Activated naive CD4-positive, alpha-beta T cell treated with anti-CD3 and anti-CD28 coated beads, Interleukin-2, amount 50 U/mL, for 24 hours (primary cell): ENCODE results near the gene KIAA1755.
"Not testable (repeated sequence)": the region's sequence is repeated elsewhere in the genome, so short reads cannot be mapped to it uniquely, and the experiment has no call there.

ENCODE experiments used
- H3K27ac Mint-ChIP-seq: one replicate; pipeline ENCODE4 v1.8.0; 2021; ENCODE audit warnings: mild to moderate bottlenecking, mixed read lengths
- H3K27me3 Mint-ChIP-seq: one replicate; pipeline ENCODE4 v1.8.0; 2021; ENCODE audit warnings: mixed read lengths
- H3K36me3 Mint-ChIP-seq: one replicate; pipeline ENCODE4 v1.8.0; 2021; ENCODE audit warnings: mixed read lengths
- H3K4me1 Mint-ChIP-seq: one replicate; pipeline ENCODE4 v1.8.0; 2021; ENCODE audit warnings: mixed read lengths
- H3K4me3 Mint-ChIP-seq: one replicate; pipeline ENCODE4 v1.8.0; 2021; ENCODE audit warnings: mild to moderate bottlenecking, mixed read lengths
- H3K9me3 Mint-ChIP-seq: one replicate; pipeline ENCODE4 v1.8.0; 2021; ENCODE audit warnings: mixed read lengths

The KIAA1755 gene

DNA sequence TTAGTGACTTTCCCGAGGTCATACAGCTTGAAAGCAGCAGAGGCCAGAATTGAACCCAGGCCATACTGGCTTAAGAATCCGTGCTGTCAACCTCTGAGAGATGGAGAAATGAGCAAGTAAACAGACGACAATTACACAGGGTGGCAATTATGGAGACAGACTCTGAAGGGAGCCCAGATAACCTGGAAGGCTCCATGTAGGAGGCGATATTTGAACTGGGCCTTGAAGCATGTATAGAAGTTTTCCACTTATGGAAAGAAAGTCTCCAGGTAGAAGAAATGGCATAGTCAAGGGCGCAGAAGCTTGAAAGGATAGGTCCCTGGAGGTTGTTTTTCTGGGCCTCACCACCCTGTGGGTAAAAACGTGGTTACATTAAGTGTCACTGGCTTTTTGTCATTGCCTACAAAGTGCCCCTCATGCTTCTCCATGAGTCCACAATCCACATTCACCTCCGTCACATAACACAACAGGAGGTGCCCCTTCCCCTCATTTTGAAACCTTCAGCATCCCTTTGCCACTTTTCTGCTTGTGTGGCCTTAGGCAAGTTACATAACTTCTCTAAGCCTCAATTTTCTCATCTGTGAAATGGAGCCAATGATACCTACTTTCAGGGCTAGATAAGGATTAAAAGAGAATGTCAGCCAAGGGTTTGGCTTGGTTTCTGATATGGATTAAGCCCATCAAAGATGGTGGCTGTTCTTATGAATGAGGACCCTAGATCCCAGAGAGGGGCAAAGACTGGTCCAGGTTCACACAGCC lies 37.6 kb upstream of the KIAA1755 start:
- Mint-ChIP-seq H3K4me3 (no peak overlapping the region), H3K4me1 (peaks cover 1% of the 10 kb centered on the region), H3K36me3 (no peaks in the 10 kb centered on the region)

DNA sequence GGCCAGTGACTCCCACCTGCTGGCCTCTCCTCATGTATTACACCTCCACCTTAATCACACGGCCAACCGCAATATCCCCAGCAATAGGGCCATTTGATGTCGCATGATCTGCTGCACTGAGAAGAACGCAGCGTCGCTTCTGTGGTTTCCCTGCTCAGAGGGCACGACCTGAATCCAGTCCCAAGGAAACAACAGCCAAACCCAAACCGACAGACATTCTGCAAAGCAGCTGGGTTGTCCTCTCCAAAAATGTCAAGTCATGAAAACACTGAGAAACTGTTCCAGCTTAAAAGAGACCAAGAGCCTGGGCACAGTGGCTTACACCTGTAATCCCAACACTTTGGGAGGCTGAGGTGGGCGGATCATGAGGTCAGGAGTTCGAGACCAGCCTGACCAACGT lies 35.9 kb upstream of the KIAA1755 start:
- Mint-ChIP-seq H3K36me3 (no peaks in the 10 kb centered on the region), H3K4me1 (no peaks in the 10 kb centered on the region), H3K9me3 (no peaks in the 10 kb centered on the region), H3K27me3 (peaks cover 12% of the 10 kb centered on the region), H3K27ac (no peak overlapping the region), H3K4me3 (no peak overlapping the region)

More for the DNA sequence above, 37.6 kb upstream of the KIAA1755 start:
- Mint-ChIP-seq H3K27me3 (peaks cover 15% of the 10 kb centered on the region), H3K9me3 (no peaks in the 10 kb centered on the region), H3K27ac (no peak overlapping the region)

DNA sequence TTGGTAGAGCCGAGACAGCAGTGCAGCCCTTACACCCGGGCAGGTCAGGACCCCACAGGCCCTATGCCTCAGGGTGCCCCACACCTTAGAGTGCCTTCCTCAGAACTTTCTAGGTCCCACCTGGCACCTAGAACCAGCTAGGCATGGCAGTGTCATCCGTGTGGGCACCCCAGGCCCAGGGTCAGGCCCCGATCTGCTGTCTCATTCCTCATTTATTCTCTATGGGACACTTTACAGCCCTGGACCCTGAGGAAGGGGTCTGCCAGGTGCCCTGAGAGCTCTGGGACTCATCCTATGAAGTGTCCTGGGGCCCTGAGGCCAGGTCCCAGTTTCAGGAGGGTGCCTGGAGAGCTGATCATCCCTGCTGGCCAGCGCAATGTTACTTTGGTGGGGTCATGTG lies 35.3 kb upstream of the KIAA1755 start:
- no peak overlapping the region for H3K4me3 Mint-ChIP-seq
- H3K4me1 Mint-ChIP-seq, result no peaks in the 10 kb centered on the region
- no peaks in the 10 kb centered on the region for H3K36me3 Mint-ChIP-seq
- H3K27ac Mint-ChIP-seq, result no peak overlapping the region
- no peaks in the 10 kb centered on the region for H3K9me3 Mint-ChIP-seq
- peaks cover 9% of the 10 kb centered on the region for H3K27me3 Mint-ChIP-seq

GRCh38 chr20:38294076-38294591 lies 33.6 kb upstream of the KIAA1755 start:
- H3K27ac Mint-ChIP-seq, result no peak overlapping the region
- no peaks in the 10 kb centered on the region for H3K36me3 Mint-ChIP-seq
- no peaks in the 10 kb centered on the region for H3K4me1 Mint-ChIP-seq
- H3K9me3 Mint-ChIP-seq, result no peaks in the 10 kb centered on the region
- no peak overlapping the region for H3K4me3 Mint-ChIP-seq
- H3K27me3 Mint-ChIP-seq, result peaks cover 16% of the 10 kb centered on the region

DNA sequence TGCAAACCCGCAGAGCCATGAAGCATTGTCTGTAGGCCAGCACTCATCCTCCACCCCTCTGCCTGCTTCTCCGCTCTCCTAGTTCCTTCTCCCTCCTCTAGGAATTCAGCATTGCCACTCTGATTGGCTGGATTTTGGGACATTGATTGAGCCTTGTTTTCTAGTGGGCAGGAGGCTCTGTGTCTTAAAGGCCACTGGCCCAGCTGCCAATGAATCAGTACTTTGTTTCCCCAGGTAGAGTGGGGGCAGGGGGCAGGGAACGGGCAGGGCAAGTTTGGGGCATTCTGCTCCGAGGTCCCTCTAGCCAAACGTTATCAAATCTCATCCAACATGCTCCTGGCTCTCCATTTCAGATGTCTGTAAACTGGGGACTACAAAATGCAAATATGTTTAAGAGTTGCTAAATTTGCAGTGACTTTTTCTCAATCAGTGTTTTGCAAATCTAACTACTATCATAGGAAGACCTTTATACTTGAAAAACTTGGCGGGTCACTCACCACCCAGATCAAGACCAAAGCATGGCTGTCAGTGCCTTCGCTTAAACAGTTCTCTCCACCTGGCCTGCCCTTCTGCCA lies 33.0 kb upstream of the KIAA1755 start:
- no peaks in the 10 kb centered on the region for H3K4me1 Mint-ChIP-seq

GRCh38 chr20:38291966-38292365 lies 31.4 kb upstream of the KIAA1755 start:
- Mint-ChIP-seq H3K9me3 (no peaks in the 10 kb centered on the region), H3K27me3 (peaks cover 23% of the 10 kb centered on the region), H3K4me3 (no peak overlapping the region), H3K4me1 (no peaks in the 10 kb centered on the region), H3K36me3 (no peaks in the 10 kb centered on the region), H3K27ac (no peak overlapping the region)

More for the DNA sequence above, 33.0 kb upstream of the KIAA1755 start:
- no peak overlapping the region for H3K27ac Mint-ChIP-seq
- peaks cover 16% of the 10 kb centered on the region for H3K27me3 Mint-ChIP-seq
- H3K9me3 Mint-ChIP-seq, result no peaks in the 10 kb centered on the region
- H3K36me3 Mint-ChIP-seq, result no peaks in the 10 kb centered on the region
- H3K4me3 Mint-ChIP-seq, result no peak overlapping the region

DNA sequence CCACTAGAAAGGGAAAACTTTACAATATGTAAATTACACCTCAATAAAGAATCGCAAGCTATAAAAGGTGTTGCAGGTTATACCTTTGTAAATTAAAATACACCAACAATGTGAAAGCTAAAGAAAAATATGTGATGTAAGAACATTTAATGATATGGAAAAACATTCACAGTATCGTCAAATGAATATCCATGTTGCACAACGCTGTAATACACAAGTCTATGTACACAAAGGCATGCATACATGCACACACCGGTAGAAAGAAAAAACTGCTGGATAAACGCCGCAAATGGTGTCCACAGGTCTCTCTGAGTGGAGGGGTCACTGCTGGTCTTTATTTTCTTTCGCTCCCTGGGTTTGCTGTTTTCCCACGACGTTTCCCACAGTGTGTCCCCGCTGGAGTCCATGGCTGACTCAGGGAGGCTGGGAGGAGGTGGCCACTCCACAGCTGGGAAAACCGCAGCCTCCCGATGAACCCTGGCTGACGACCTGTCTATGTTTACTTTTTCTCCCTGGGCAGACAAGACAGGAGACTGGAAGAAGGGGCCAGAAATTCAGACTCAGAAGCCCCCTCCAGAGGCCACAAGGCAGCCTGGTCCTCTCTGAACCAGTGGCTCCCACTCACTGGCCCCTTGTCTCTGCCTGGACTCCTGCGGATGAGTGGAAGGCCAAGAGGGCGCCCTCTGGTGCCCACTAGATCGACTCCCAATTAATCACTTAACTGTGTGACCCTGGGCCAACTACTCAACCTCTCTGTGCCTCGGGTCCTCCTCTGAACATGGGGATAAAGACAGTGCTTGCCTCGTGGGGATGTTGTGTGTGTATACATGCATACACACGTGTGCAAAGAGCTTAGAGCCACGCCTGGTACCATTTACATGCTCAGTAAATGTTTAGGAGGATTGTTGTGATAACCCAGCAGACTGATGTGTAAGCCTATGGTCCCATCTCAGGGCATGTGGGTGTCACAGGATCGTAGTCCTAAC lies 30.6 kb upstream of the KIAA1755 start:
- Mint-ChIP-seq H3K9me3 (no peaks in the 10 kb centered on the region), H3K4me1 (no peaks in the 10 kb centered on the region), H3K27ac (no peak overlapping the region), H3K36me3 (no peaks in the 10 kb centered on the region), H3K4me3 (no peak overlapping the region), H3K27me3 (peaks cover 25% of the 10 kb centered on the region)

DNA sequence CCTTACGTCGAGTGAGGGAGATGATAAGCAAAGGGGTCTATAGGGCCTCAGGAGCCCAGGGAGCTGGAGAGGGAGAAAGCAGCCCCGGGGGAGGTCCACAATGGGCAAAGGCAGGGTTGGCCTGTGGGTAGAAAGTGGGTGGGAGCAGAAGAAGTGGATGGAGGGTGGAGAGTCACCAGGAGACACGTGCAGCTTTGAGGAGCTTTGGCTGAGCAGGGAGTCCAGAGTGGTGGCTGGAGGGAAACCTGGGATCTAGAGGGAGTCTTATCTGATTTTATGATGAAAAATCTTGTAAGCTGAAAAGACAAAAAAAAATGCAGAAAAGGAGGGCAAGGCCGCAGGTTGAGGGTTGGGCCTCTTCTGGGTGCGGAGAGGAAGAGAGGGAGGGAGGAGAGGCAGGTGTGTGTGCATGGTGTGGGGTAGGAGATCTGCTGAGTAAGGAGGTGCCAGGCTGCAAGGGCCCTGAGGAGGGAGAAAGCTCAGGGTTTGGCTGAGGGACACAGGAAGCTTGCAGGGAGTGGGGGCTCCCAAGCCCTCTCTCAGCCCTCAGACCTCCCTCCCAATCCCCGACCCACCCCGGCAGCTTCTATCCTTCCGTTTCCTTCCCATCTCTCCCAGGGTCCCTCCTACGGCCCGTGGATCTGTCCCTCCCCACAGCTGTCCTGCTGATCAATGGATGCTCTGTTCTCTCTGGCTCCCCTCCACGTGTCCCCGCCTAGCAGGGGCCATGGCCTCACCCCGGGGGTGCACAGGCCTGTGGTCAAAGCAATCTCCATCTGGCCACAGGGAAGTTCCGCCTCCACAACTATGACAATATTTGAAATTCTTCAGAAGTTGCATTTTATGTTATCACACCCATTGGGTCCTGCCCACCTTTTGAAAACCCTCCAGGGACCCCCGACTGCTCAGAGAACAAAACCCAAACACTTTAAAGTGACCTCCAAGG lies 26.3 kb upstream of the KIAA1755 start:
- H3K27me3 Mint-ChIP-seq, result peaks cover 21% of the 10 kb centered on the region
- no peak overlapping the region for H3K27ac Mint-ChIP-seq
- H3K4me3 Mint-ChIP-seq, result no peak overlapping the region
- no peaks in the 10 kb centered on the region for H3K4me1 Mint-ChIP-seq
- no peaks in the 10 kb centered on the region for H3K9me3 Mint-ChIP-seq
- H3K36me3 Mint-ChIP-seq, result no peaks in the 10 kb centered on the region

- Mint-ChIP-seq H3K27me3 (peaks cover 10% of the 10 kb centered on the region), H3K27ac (no peak overlapping the region), H3K36me3 (no peaks in the 10 kb centered on the region), H3K9me3 (no peaks in the 10 kb centered on the region), H3K4me3 (no peak overlapping the region), H3K4me1 (no peaks in the 10 kb centered on the region)
Measured at GRCh38 chr20:38284893-38285444, 24.4 kb upstream of the KIAA1755 start.

DNA sequence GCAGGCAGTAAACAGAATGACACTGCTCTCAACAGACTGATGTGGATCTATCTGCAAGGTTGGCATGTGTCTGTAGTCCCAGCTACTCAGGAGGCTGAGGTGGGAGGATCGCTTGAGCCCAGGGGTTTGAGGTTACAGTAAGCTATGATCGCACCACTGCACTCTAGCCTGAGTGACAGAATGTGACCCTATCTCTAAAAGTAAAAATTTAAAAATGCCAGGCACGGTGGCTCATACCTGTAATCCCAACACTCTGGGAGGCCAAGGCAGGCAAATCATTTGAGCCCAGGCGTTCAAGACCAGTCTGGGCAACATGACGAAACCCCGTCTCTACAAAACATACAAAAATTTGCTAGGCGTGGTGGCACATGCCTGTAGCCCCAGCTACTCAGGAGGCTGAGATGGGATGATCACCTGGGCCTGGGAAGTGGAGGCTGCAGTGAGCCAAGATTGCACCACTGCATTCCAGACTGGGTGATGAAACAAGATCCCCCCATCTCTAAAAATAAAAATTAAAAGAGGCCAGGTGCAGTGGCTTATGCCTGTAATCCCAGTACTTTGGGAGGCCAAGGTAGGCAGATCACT lies 23.6 kb upstream of the KIAA1755 start:
- not testable (repeated sequence) for H3K4me1 Mint-ChIP-seq, H3K4me3 Mint-ChIP-seq, H3K9me3 Mint-ChIP-seq

DNA sequence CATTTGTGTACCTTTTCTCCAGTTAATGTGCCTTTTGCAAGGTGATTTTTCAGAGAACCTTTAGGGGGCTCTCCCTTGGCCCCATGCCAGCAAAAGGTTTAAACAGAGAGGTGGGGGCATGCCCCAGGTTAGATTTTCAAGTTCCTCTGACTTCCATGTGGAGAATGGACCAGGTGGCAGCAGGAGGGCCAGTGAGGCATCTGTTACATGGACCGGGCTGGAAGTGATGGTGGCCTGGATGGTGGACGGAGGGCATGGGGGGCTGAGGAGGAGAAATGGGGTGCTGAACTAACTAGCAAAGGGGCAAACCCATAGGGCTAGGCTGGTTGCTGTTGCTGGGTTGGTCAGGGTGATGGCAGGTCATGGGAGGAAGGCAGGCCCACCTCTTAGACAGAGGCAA lies 22.7 kb upstream of the KIAA1755 start:
- no peaks in the 10 kb centered on the region for H3K9me3 Mint-ChIP-seq
- H3K36me3 Mint-ChIP-seq, result no peaks in the 10 kb centered on the region
- H3K27me3 Mint-ChIP-seq, result peaks cover 10% of the 10 kb centered on the region
- no peaks in the 10 kb centered on the region for H3K4me1 Mint-ChIP-seq
- no peak overlapping the region for H3K27ac Mint-ChIP-seq
- H3K4me3 Mint-ChIP-seq, result no peak overlapping the region

More for the DNA sequence above, 23.6 kb upstream of the KIAA1755 start:
- H3K36me3 Mint-ChIP-seq, H3K27ac Mint-ChIP-seq, H3K27me3 Mint-ChIP-seq: not testable (repeated sequence)

DNA sequence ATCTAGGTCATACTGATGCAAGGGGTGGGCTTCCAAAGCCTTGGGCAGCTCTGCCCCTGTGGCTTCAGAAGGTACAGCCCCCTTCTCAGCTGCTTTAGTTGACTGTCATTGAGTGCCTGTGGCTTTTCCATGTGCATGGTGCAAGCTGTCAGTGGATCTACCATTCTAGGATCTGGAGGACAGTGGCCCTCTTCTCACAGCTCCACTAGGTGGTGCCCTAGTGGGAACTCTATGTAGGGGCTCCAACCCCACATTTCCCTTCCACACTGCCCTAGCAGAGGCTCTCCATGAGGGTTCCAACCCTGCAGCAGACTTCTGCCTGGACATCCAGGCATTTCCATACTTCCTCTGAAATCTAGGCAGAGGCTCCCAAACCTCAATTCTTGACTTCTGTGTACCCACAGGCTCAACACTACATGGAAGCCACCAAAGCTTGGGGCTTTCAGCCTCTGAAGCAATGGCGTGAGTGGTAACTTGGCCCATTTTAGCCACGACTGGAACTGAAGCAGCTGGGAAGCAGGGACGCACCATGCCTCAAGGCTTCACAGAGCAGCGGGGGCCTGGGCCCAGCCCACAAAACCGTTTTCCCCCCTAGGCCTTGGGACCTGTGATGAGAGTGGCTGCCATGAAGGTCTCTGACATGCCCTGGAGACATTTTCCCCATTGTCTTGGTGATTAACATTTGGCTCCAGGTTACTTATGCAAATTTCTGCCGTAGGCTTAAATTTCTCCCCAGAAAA lies 20.8 kb upstream of the KIAA1755 start:
- H3K9me3 Mint-ChIP-seq, H3K4me3 Mint-ChIP-seq, H3K27me3 Mint-ChIP-seq, H3K36me3 Mint-ChIP-seq, H3K27ac Mint-ChIP-seq, H3K4me1 Mint-ChIP-seq: not testable (repeated sequence)

DNA sequence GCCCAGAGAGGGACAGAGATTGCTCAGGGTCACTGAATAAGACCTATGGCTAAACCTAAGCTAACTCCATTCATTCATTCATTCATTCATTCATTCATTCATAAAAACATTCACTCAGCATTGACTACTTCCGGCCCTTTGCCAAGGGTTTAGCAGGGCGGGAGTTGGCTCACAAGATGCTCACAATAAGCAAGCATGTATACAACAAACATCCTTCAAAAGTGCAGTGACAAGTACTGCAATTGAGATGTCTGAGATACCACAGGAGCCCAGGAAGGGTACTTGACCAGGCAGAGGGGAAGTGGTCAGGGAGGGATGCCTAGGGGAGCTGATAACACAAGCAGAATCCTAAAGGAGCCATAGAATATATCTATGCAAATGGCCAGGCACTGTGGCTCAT lies 18.2 kb upstream of the KIAA1755 start:
- no peaks in the 10 kb centered on the region for H3K27me3 Mint-ChIP-seq
- no peak overlapping the region for H3K4me3 Mint-ChIP-seq
- H3K36me3 Mint-ChIP-seq, result no peaks in the 10 kb centered on the region
- no peaks in the 10 kb centered on the region for H3K4me1 Mint-ChIP-seq
- H3K27ac Mint-ChIP-seq, result no peak overlapping the region
- H3K9me3 Mint-ChIP-seq, result no peaks in the 10 kb centered on the region

DNA sequence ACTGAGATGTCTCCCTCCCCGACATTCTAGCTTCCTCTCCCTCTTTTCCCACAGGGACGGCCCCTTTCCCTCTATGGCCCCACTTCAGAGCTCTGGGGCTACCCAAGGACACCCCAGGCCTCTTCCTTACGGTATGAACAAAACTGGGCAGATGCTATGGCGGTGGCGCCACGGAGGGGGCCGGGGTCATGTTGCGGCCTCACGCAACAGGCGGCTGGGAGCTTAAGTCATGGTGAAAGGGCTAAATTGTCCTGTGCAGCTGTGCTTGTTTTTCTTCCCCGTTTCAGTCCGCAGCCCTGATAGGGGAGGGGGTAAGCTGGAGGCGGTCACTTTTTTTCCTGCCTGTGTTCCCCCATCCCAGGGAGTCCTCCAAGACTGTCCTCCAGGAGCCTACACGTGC lies 17.6 kb upstream of the KIAA1755 start:
- Mint-ChIP-seq H3K4me1 (no peaks in the 10 kb centered on the region), H3K36me3 (no peaks in the 10 kb centered on the region), H3K27ac (no peak overlapping the region), H3K9me3 (no peaks in the 10 kb centered on the region), H3K4me3 (no peak overlapping the region), H3K27me3 (no peaks in the 10 kb centered on the region)
